Measurements from ENCODE around the gene YAE1. TPM values are rescaled to one million over a fixed set of nuclear protein-coding genes. Genes with fewer than 3 reads are reported as not detected.

Gene YAE1
- total and polyA plus RNA-seq, 2 of the 8 experiments (the other 6 are each of a cell fraction or from before 2014, with no cell fraction given) = 24.1 to 38.0 TPM

- TF ChIP-seq YY1 (IDR thresholded peaks at IDR 0.05; ENCODE audit: low read depth, low read length) = no peak
- no peak for TF ChIP-seq TAF1 (IDR thresholded peaks at IDR 0.05; ENCODE audit: low read depth, low read length)
- TF ChIP-seq CBX8 (IDR thresholded peaks at IDR 0.05; ENCODE audit: borderline replicate concordance, low read depth, low read length) = no peak
These were observed 17.3 kb downstream of the YAE1 start (continued) for GRCh38 chr7:39583539-39583938.
